ENCODE results near the gene PRKN.

Gene PRKN

GRCh38 chr6:162029873-162030576, 697.5 kb downstream of the PRKN start:
- H3K4me2 ChIP-seq = peak overlapping the region in 8 of 11 experiments; percentile 49 to 67 (median 58); a peak in 14 of 22 replicates
- H3K27ac ChIP-seq = no peak overlapping the region
- no peaks in the 10 kb centered on the region for H4K20me1 ChIP-seq
- H3K9me3 ChIP-seq (replicated peaks in 1 of 11) = peaks cover 0 to 11% (median 0%) of the 10 kb centered on the region in 11 experiments; a peak in 3 of 22 replicates
- no peak for TF ChIP-seq Cebpa-rat (IDR thresholded peaks at IDR 0.05)
- no peak overlapping the region for H3K4me3 ChIP-seq
- H3K36me3 ChIP-seq = no peaks in the 10 kb centered on the region
- H3K9ac ChIP-seq = no peak overlapping the region
- no peaks in the 10 kb centered on the region for H3K27me3 ChIP-seq
- H3K4me1 ChIP-seq = peaks cover 28 to 50% (median 38%) of the 10 kb centered on the region in 10 experiments

GRCh38 chr6:162026843-162027242, 700.7 kb downstream of the PRKN start:
- Histone ChIP-seq H3K4me3 (no peak overlapping the region), H3K4me1 (peaks cover 11 to 20% (median 16%) of the 10 kb centered on the region in 10 experiments), H3K4me2 (no peak overlapping the region), H3K9me3 (replicated peaks in 1 of 11) (peaks cover 9 to 26% (median 15%) of the 10 kb centered on the region in 11 experiments; a peak in 20 of 22 replicates), H4K20me1 (no peaks in the 10 kb centered on the region), H3K9ac (no peak overlapping the region), H3K36me3 (no peaks in the 10 kb centered on the region), H3K27me3 (no peaks in the 10 kb centered on the region), H3K27ac (no peak overlapping the region)
- TF ChIP-seq Cebpa-rat (IDR thresholded peaks at IDR 0.05) = no peak

- Histone ChIP-seq H3K4me2 (no peak overlapping the region), H4K20me1 (no peaks in the 10 kb centered on the region), H3K9me3 (replicated peaks in 1 of 11) (peaks cover 9 to 26% (median 15%) of the 10 kb centered on the region in 11 experiments; a peak in 20 of 22 replicates), H3K27ac (no peak overlapping the region), H3K27me3 (no peaks in the 10 kb centered on the region), H3K9ac (no peak overlapping the region), H3K36me3 (no peaks in the 10 kb centered on the region), H3K4me3 (no peak overlapping the region), H3K4me1 (peaks cover 5 to 11% (median 9%) of the 10 kb centered on the region in 10 experiments; a peak in 19 of 20 replicates)
- no peak for TF ChIP-seq Cebpa-rat (IDR thresholded peaks at IDR 0.05)
These were observed 701.5 kb downstream of the PRKN start for GRCh38 chr6:162026031-162026430.

GRCh38 chr6:162019349-162019748, 708.2 kb downstream of the PRKN start:
- no peak for TF ChIP-seq Cebpa-rat (IDR thresholded peaks at IDR 0.05)
- H3K36me3 ChIP-seq = no peaks in the 10 kb centered on the region
- H4K20me1 ChIP-seq = no peaks in the 10 kb centered on the region
- H3K4me2 ChIP-seq = peak overlapping the region in 8 of 11 experiments; percentile 1 to 80 (median 52); a peak in 12 of 22 replicates
- no peak overlapping the region for H3K27ac ChIP-seq
- H3K27me3 ChIP-seq = no peaks in the 10 kb centered on the region
- peaks cover 0 to 40% (median 20%) of the 10 kb centered on the region in 10 experiments; a peak in 14 of 20 replicates for H3K4me1 ChIP-seq
- peaks cover 13 to 40% (median 28%) of the 10 kb centered on the region in 11 experiments; a peak in 21 of 22 replicates for H3K9me3 ChIP-seq (replicated peaks in 1 of 11)
- no peak overlapping the region for H3K9ac ChIP-seq
- no peak overlapping the region for H3K4me3 ChIP-seq

- no peaks in the 10 kb centered on the region for H3K27me3 ChIP-seq
- H3K4me3 ChIP-seq = no peak overlapping the region
- H3K9me3 ChIP-seq (replicated peaks in 1 of 11) = peaks cover 6 to 40% (median 19%) of the 10 kb centered on the region in 11 experiments; a peak in 16 of 22 replicates
- H4K20me1 ChIP-seq = no peaks in the 10 kb centered on the region
- no peak overlapping the region for H3K9ac ChIP-seq
- H3K27ac ChIP-seq = no peak overlapping the region
- H3K4me1 ChIP-seq = peaks cover 0 to 45% (median 20%) of the 10 kb centered on the region in 10 experiments; a peak in 14 of 20 replicates
- H3K4me2 ChIP-seq = peak overlapping the region in 8 of 11 experiments; percentile 9 to 80 (median 40); a peak in 12 of 22 replicates
- no peaks in the 10 kb centered on the region for H3K36me3 ChIP-seq
- TF ChIP-seq Cebpa-rat (IDR thresholded peaks at IDR 0.05) = no peak
These were observed 710.0 kb downstream of the PRKN start for GRCh38 chr6:162017536-162017935.

GRCh38 chr6:162014069-162014811, 713.3 kb downstream of the PRKN start:
- no peaks in the 10 kb centered on the region for H4K20me1 ChIP-seq

GRCh38 chr6:162005372-162005771, 722.2 kb downstream of the PRKN start:
- no peaks in the 10 kb centered on the region for H3K27me3 ChIP-seq
- H3K4me2 ChIP-seq = no peak overlapping the region
- no peaks in the 10 kb centered on the region for H4K20me1 ChIP-seq
- no peaks in the 10 kb centered on the region for H3K9me3 ChIP-seq (replicated peaks in 1 of 11)
- no peak overlapping the region for H3K9ac ChIP-seq
- H3K4me1 ChIP-seq = no peaks in the 10 kb centered on the region
- no peak overlapping the region for H3K27ac ChIP-seq
- H3K36me3 ChIP-seq = no peaks in the 10 kb centered on the region
- no peak for TF ChIP-seq Cebpa-rat (IDR thresholded peaks at IDR 0.05)
- H3K4me3 ChIP-seq = no peak overlapping the region

More at GRCh38 chr6:162014069-162014811, 713.3 kb downstream of the PRKN start:
- Histone ChIP-seq H3K4me1 (peaks cover 0 to 35% (median 11%) of the 10 kb centered on the region in 10 experiments; a peak in 14 of 20 replicates), H3K4me2 (no peak overlapping the region), H3K36me3 (no peaks in the 10 kb centered on the region), H3K27ac (no peak overlapping the region), H3K9ac (no peak overlapping the region), H3K4me3 (no peak overlapping the region), H3K9me3 (replicated peaks in 1 of 11) (peaks cover 6 to 43% (median 19%) of the 10 kb centered on the region in 11 experiments; a peak in 16 of 22 replicates), H3K27me3 (no peaks in the 10 kb centered on the region)
- TF ChIP-seq Cebpa-rat (IDR thresholded peaks at IDR 0.05) = no peak

- Histone ChIP-seq H3K36me3 (no peaks in the 10 kb centered on the region), H3K9ac (no peak overlapping the region), H4K20me1 (no peaks in the 10 kb centered on the region), H3K4me1 (no peaks in the 10 kb centered on the region), H3K27ac (no peak overlapping the region), H3K4me2 (no peak overlapping the region), H3K9me3 (replicated peaks in 1 of 11) (peaks cover 0 to 11% (median 3%) of the 10 kb centered on the region in 11 experiments; a peak in 9 of 22 replicates), H3K4me3 (no peak overlapping the region), H3K27me3 (no peaks in the 10 kb centered on the region)
- TF ChIP-seq Cebpa-rat (IDR thresholded peaks at IDR 0.05) = no peak
These were observed 730.8 kb downstream of the PRKN start for GRCh38 chr6:161996783-161997182.

GRCh38 chr6:161985876-161986423, 741.6 kb downstream of the PRKN start:
- peaks cover 18 to 22% (median 20%) of the 10 kb centered on the region in 11 experiments for H3K9me3 ChIP-seq (replicated peaks in 1 of 11)
- H3K4me1 ChIP-seq = no peaks in the 10 kb centered on the region
- no peak overlapping the region for H3K4me3 ChIP-seq
- no peaks in the 10 kb centered on the region for H3K27me3 ChIP-seq
- H4K20me1 ChIP-seq = no peaks in the 10 kb centered on the region
- H3K9ac ChIP-seq = no peak overlapping the region
- H3K27ac ChIP-seq = no peak overlapping the region
- H3K36me3 ChIP-seq = peaks cover 0 to 4% (median 0%) of the 10 kb centered on the region in 11 experiments; a peak in 1 of 22 replicates
- no peak overlapping the region for H3K4me2 ChIP-seq
- no peak for TF ChIP-seq Cebpa-rat (IDR thresholded peaks at IDR 0.05)
